Measurements from ENCODE around the gene AMFR. TPM values are rescaled to one million over a fixed set of nuclear protein-coding genes. Genes with fewer than 3 reads are reported as not detected.
A peak's percentile ranks its signal among the peaks of the same experiment; 100 is the strongest.

AMFR gene
- total RNA-seq, 2 donors from 2014 or later, result 46.5 to 86.2 TPM

- no peak overlapping the region for H3K27ac Mint-ChIP-seq
- H3K27me3 Mint-ChIP-seq, result no peaks in the 10 kb centered on the region
- H3K4me3 Mint-ChIP-seq, result no peak overlapping the region
- no peaks in the 10 kb centered on the region for H3K9me3 Mint-ChIP-seq
- DNase-seq (ENCODE audit: low spot score) (no peak), ATAC-seq (no peak)
- peaks cover 0 to 5% of the 10 kb centered on the region in 2 donors for H3K4me1 Mint-ChIP-seq (ENCODE audit: low read depth in 2 of 2)
- no peaks in the 10 kb centered on the region for H3K36me3 Mint-ChIP-seq
These were observed 95.5 kb downstream of the AMFR start for GRCh38 chr16:56329887-56330286.

GRCh38 chr16:56328276-56329022, 96.9 kb downstream of the AMFR start:
- no peak overlapping the region for H3K4me3 Mint-ChIP-seq
- DNase-seq (ENCODE audit: low spot score) (no peak), ATAC-seq (no peak)
- no peaks in the 10 kb centered on the region for H3K36me3 Mint-ChIP-seq
- no peaks in the 10 kb centered on the region for H3K27me3 Mint-ChIP-seq
- no peaks in the 10 kb centered on the region for H3K9me3 Mint-ChIP-seq
- peaks cover 0 to 5% of the 10 kb centered on the region in 2 donors for H3K4me1 Mint-ChIP-seq (ENCODE audit: low read depth in 2 of 2)
- H3K27ac Mint-ChIP-seq, result no peak overlapping the region

GRCh38 chr16:56327929-56328258, 97.5 kb downstream of the AMFR start:
- H3K27me3 Mint-ChIP-seq, result no peaks in the 10 kb centered on the region
- DNase-seq (ENCODE audit: low spot score) (no peak), ATAC-seq (no peak)
- no peak overlapping the region for H3K27ac Mint-ChIP-seq
- H3K4me3 Mint-ChIP-seq, result no peak overlapping the region
- H3K9me3 Mint-ChIP-seq, result no peaks in the 10 kb centered on the region
- no peaks in the 10 kb centered on the region for H3K36me3 Mint-ChIP-seq
- peaks cover 0 to 5% of the 10 kb centered on the region in 2 donors for H3K4me1 Mint-ChIP-seq (ENCODE audit: low read depth in 2 of 2)

DNA sequence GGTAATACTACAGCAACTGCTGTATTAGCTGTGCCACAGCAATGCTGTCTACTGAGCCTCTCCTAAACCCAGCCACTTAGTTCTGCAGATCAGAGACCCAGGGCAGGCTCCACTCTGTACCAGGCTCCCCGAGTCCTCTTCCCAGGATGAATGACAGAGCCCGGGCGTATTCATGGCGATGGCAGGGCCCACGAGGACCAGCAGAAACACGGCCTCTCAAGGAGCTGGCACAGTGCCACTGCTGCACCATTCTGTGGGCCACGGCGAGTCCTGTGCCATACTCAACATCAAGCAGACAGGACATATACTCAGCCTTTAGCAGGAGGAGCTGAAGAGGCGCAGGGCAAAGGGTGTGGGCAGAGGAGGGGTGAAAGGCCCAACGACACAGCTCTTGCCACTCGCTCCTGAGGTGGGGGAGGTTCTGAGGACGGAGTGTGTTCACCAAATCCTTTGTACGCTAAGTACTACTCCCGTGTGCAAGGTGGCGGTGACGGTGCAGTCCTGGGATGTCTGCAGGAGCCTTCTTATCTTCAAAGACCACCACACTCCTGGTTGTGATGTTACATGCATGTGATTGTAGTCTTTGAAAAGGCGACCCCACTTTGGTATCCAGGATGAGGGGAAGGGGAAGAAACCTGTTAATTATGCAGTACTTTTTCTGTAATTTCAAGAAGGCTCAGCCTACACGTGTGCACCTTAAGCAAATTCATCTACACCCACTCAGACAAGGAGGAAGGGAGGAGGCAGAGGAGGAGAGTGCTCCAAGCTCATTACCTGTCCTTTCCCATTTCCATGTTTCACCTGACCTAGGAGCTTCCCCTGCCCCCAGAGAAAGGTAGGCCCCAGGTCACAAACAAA, 98.0 kb downstream of the AMFR start:
- H3K4me1 Mint-ChIP-seq (ENCODE audit: low read depth in 2 of 2), result peaks cover 0 to 5% of the 10 kb centered on the region in 2 donors
- no peak for ATAC-seq
- no peaks in the 10 kb centered on the region for H3K36me3 Mint-ChIP-seq
- H3K27ac Mint-ChIP-seq, result no peak overlapping the region
- DNase-seq (ENCODE audit: low spot score), result no peak
- H3K9me3 Mint-ChIP-seq, result no peaks in the 10 kb centered on the region
- H3K4me3 Mint-ChIP-seq, result no peak overlapping the region
- H3K27me3 Mint-ChIP-seq, result no peaks in the 10 kb centered on the region

DNA sequence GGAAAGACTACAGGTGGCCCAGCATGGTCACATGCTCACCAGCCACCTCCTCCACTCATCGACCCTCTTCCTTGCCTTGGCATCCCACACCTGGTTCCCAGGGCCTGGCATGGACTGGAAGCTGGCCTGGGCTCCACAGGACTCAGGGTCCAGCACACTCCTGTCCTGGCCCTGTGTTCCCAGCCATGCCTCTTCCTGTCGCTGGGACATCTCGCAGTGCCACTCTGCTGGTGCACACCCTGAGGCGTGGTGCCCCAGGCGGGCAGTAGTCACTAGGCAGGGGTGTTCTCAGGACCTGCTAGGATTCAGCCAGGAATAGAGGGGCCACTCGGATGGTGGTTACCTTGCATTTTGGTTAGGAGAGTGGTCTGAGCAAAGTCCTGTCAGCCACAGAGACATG, 99.4 kb downstream of the AMFR start:
- H3K4me1 Mint-ChIP-seq (ENCODE audit: low read depth in 2 of 2), result peaks cover 0 to 3% of the 10 kb centered on the region in 2 donors
- ATAC-seq (no peak), DNase-seq (ENCODE audit: low spot score) (no peak)
- H3K27ac Mint-ChIP-seq, result no peak overlapping the region
- H3K36me3 Mint-ChIP-seq, result no peaks in the 10 kb centered on the region
- no peaks in the 10 kb centered on the region for H3K9me3 Mint-ChIP-seq
- no peaks in the 10 kb centered on the region for H3K27me3 Mint-ChIP-seq
- H3K4me3 Mint-ChIP-seq, result no peak overlapping the region

DNA sequence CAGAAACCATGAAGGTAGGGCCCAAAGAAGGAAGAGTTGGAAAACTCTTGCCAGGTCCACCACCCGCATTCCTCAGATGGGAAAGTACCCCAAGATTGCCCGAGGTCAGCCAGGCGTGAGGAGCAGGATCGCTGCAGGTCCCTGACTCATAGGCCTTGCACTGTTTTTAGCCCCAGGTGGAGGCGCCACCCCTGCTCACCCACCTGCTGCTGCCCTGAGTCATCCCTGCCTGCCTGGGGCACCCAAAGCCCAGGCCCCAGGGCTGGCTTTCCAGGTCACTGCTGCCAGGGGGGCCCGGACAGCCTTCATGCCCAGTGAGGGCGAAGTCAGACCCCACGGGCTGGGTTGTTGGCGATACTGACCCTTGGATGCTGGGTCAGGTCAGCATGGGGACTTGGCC, 100.9 kb downstream of the AMFR start:
- Mint-ChIP-seq H3K27ac (no peak overlapping the region), H3K4me3 (no peak overlapping the region), H3K27me3 (no peaks in the 10 kb centered on the region), H3K9me3 (no peaks in the 10 kb centered on the region), H3K4me1 (ENCODE audit: low read depth in 2 of 2) (peaks cover 0 to 3% of the 10 kb centered on the region in 2 donors), H3K36me3 (no peaks in the 10 kb centered on the region)
- ATAC-seq (no peak), DNase-seq (ENCODE audit: low spot score) (no peak)

DNA sequence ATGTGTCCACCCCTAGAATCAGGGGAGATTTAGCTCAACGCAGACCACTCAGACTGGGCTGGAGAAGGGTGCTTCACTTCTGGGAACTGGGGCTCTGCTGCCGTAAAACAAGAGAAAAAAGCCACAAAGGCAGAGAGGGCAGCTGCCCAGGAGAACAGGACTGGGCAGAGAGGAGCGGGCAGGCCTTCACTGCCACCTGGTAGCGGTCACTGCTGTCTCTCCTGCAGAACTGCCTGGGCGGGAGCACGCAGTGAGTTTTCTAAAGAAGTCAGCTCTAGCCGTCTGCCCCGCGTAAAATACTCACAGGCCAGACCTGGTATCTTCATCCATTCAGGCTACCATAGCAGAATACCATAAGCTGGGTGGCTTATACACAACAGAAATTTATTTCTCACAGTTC, 103.8 kb downstream of the AMFR start:
- Mint-ChIP-seq H3K4me1 (ENCODE audit: low read depth in 2 of 2) (peaks cover 0 to 3% of the 10 kb centered on the region in 2 donors), H3K4me3 (no peak overlapping the region), H3K9me3 (no peaks in the 10 kb centered on the region), H3K27ac (no peak overlapping the region), H3K27me3 (peaks cover 4 to 9% of the 10 kb centered on the region in 2 donors), H3K36me3 (no peaks in the 10 kb centered on the region)
- no peak for ATAC-seq
- DNase-seq (ENCODE audit: low spot score), result no peak

DNA sequence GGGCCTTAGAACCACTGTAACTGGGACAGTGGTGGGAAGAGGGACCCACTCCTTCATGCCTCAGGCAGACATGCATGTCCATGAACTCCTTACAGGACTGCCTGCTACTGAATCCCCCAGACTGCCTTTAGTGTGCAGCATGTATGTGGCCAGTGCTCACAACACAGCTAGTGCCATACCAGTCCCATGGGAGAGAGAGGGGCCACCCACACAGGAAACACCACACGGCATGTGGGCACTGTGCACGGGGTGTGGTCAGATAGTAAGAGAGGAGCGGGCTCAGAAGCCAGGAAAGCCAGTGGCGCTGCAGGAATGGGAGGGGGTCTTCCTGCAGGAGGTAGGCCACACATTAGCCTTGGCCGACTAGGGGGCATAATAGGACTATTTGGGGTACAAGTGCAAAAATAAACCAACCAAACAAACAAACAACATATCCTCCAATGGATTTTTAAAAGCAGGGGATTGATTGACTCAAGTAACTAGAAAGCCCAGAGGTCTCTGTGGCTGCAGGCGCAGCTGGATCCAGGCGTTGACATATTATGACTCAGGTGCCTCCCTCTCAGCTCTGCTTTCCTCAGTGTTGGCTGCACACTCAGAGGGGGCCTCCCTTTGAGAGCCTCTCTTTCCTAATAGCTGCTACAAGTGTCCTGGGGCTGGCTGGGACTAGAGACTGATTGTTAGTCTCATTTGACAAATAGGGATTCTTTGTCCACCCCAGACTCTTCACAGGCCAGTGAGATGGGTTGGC, 104.4 kb downstream of the AMFR start:
- DNase-seq (ENCODE audit: low spot score) (no peak), ATAC-seq (no peak)
- Mint-ChIP-seq H3K4me1 (ENCODE audit: low read depth in 2 of 2) (no peaks in the 10 kb centered on the region), H3K9me3 (no peaks in the 10 kb centered on the region), H3K4me3 (no peak overlapping the region), H3K36me3 (no peaks in the 10 kb centered on the region), H3K27ac (no peak overlapping the region), H3K27me3 (peaks cover 4 to 9% of the 10 kb centered on the region in 2 donors)

DNA sequence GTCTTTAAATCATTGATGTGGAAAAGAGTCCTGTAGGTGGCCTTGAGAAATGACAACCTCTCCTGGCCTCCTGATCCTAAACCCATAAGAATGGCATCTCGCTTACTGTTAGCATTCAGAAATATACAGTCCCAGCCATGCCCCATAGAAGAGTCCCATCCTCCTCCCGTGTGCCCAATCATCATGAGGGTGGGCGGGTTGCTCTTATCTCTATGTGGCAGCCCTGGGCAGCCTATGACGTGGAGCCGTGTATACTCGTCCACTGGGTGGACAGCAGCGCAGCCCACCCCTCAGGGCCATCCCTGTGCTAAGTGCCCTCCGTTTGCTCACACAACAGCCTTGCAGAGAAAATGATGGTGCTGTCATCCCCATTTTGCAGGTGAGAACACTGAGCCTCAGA, 105.3 kb downstream of the AMFR start:
- Mint-ChIP-seq H3K27me3 (peaks cover 4 to 9% of the 10 kb centered on the region in 2 donors), H3K36me3 (no peaks in the 10 kb centered on the region), H3K27ac (no peak overlapping the region), H3K4me1 (ENCODE audit: low read depth in 2 of 2) (no peaks in the 10 kb centered on the region), H3K9me3 (no peaks in the 10 kb centered on the region), H3K4me3 (no peak overlapping the region)
- ATAC-seq (no peak), DNase-seq (ENCODE audit: low spot score) (no peak)

DNA sequence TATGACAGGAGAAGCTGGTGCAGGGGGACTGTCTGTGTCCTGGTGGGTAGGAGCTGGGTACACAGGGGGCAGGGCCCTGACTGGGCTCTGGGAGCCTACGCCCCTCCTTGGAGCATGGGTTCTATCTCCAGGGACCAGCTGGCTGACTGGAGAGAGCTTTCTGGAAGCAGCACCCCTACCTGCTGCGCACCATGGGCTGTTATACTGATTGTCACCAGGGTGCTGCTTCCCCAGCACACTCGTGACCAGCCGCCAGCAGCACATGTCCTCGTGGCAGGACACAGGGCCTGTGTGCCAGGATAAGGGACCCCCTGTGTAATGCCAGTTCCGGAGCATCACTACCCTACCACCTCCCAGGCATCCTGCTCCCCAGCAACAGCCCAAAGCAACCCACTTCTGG, 106.0 kb downstream of the AMFR start:
- DNase-seq (ENCODE audit: low spot score) (no peak), ATAC-seq (no peak)
- no peaks in the 10 kb centered on the region for H3K36me3 Mint-ChIP-seq
- H3K4me3 Mint-ChIP-seq, result no peak overlapping the region
- H3K27me3 Mint-ChIP-seq, result peaks cover 4 to 9% of the 10 kb centered on the region in 2 donors
- H3K4me1 Mint-ChIP-seq (ENCODE audit: low read depth in 2 of 2), result no peaks in the 10 kb centered on the region
- no peaks in the 10 kb centered on the region for H3K9me3 Mint-ChIP-seq
- H3K27ac Mint-ChIP-seq, result no peak overlapping the region

DNA sequence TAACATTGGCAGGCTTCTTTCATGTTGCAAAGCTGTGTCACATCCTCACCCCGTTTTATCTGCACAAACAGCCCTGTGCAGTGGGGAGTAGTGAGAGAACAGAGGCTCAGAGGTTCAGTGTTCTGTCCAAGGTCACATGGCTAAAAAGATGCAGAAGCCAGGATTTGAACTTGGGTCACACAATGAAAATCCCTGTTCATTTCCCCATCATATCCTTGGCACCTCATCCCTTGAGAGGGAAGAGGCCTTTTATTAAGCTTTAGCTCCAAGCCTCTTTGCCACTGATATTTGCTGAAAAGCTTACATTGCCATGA, 106.6 kb downstream of the AMFR start:
- no peak for ATAC-seq
- no peak overlapping the region for H3K4me3 Mint-ChIP-seq
- no peak overlapping the region for H3K27ac Mint-ChIP-seq
- H3K9me3 Mint-ChIP-seq, result no peaks in the 10 kb centered on the region
- DNase-seq (ENCODE audit: low spot score), result no peak
- no peaks in the 10 kb centered on the region for H3K4me1 Mint-ChIP-seq (ENCODE audit: low read depth in 2 of 2)
- peaks cover 4 to 9% of the 10 kb centered on the region in 2 donors for H3K27me3 Mint-ChIP-seq
- no peaks in the 10 kb centered on the region for H3K36me3 Mint-ChIP-seq

DNA sequence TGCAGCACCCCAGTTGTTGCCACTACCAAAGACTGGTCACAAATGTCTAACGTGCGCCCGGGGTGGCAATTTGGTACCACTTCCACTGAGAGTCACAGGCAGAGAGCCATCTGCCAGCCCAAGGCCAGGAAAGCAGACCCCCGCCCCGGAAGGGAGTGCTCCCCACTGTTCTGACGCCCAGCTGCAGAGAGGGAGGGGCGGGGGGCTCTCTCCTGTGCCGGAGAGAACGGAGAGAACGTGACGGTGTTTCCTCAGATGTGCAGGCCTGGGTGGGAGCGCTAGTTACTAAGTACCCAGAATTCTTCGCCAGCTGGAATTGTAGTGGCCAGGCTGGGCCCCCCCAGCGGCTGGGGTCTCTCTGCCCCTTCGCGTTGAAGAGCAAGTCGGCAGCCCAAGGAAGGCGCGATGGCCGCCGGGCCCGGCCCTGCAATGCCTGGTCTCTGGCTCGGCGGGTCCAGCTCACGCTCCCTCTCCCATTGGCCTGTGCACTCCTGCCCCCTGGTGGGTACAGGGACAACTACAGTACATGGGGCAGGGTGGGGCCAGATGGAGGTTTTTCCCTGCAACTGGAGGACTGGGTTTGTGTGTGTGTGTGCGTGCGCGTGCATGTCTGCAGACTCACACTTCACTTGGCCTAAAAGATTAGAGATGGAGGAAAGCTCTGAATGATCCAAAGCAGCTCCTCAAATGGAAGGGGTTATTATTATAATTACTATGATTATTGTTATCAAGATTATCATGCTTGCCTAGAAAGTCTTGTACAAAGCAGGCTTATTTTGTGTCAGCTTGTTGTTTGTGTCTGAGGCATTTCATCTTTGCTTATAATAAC, 107.1 kb downstream of the AMFR start:
- no peak overlapping the region for H3K27ac Mint-ChIP-seq
- no peaks in the 10 kb centered on the region for H3K36me3 Mint-ChIP-seq
- DNase-seq (ENCODE audit: low spot score) (peak; percentile 76), ATAC-seq (peak; percentile 90 to 92)
- no peaks in the 10 kb centered on the region for H3K9me3 Mint-ChIP-seq
- H3K27me3 Mint-ChIP-seq, result peaks cover 4 to 9% of the 10 kb centered on the region in 2 donors
- no peak overlapping the region for H3K4me3 Mint-ChIP-seq
- no peaks in the 10 kb centered on the region for H3K4me1 Mint-ChIP-seq (ENCODE audit: low read depth in 2 of 2)

- Mint-ChIP-seq H3K27me3 (peaks cover 4 to 9% of the 10 kb centered on the region in 2 donors), H3K4me3 (no peak overlapping the region), H3K4me1 (ENCODE audit: low read depth in 2 of 2) (no peaks in the 10 kb centered on the region), H3K27ac (no peak overlapping the region), H3K36me3 (no peaks in the 10 kb centered on the region), H3K9me3 (no peaks in the 10 kb centered on the region)
- no peak for ATAC-seq
- no peak for DNase-seq (ENCODE audit: low spot score)
These were observed 108.8 kb downstream of the AMFR start for GRCh38 chr16:56316545-56316944.
